OCI-LY7 (cell line): ENCODE measurements around the gene IHH.

Experiments used
- EZH2phosphoT487 ChIP-seq: fragments of 200-600 bp; sonication (generic); IDR thresholded peaks from 2 replicates; pipeline ENCODE4 v1.6.1; 2018; ENCODE audit warnings: low read depth, borderline replicate concordance, mild to moderate bottlenecking, mixed run types, antibody characterized with exemption, low read length, moderate library complexity, mixed read lengths
- TF ChIP-seq, protein P1 (sequence below): fragments of 200-600 bp; sonication (generic); conservative IDR thresholded peaks from 2 replicates; pipeline ENCODE4 v1.5.1; 2014; ENCODE audit warnings: mild to moderate bottlenecking, antibody characterized with exemption, low read length, moderate library complexity, mixed read lengths

DNA sequence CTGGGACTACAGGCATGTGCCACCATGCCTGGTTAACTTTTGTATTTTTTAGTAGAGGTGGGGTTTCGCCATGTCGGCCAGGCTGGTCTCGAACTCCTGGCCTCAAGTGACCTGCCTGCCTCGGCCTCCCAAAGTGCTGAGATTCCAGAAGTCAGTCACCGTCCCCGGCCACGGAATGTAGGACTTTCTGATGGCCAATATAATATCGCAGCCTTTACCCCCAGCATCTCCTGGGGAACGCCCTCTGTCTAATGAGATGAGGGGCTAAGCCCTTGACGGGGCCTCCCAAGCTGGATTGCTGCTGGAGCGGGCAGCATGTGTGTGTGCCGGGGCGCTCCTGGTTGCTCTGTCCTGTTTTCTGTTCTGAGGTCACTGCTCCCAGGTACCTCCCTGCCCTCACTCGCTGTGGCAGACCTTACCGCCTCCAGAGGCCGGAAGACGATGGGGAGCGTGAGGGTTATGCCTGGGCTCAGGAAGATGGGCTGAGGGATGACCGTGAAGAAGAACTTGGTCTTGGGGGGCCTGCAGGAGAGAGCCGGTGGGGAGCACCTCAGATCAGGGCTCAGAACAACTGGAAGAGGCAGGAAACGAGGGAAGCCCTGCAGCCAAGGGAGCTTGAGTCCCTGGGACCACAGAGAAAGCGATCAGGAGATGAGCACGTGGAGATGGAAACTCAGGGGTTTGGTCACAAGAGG is 28.5 kb downstream of the IHH start:
- no peak for TF ChIP-seq EZH2phosphoT487
- TF ChIP-seq, protein P1, sequence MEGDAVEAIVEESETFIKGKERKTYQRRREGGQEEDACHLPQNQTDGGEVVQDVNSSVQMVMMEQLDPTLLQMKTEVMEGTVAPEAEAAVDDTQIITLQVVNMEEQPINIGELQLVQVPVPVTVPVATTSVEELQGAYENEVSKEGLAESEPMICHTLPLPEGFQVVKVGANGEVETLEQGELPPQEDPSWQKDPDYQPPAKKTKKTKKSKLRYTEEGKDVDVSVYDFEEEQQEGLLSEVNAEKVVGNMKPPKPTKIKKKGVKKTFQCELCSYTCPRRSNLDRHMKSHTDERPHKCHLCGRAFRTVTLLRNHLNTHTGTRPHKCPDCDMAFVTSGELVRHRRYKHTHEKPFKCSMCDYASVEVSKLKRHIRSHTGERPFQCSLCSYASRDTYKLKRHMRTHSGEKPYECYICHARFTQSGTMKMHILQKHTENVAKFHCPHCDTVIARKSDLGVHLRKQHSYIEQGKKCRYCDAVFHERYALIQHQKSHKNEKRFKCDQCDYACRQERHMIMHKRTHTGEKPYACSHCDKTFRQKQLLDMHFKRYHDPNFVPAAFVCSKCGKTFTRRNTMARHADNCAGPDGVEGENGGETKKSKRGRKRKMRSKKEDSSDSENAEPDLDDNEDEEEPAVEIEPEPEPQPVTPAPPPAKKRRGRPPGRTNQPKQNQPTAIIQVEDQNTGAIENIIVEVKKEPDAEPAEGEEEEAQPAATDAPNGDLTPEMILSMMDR, result no peak
